LHCN-M2 (cell line): ENCODE results near the gene APOB. TPM values are rescaled to one million over a fixed set of nuclear protein-coding genes. Genes with fewer than 3 reads are reported as not detected.

Source experiments
- DNase-seq: peaks from one replicate; pipeline ENCODE4 v3.0.0-alpha.2; 2012; ENCODE audit warnings: low read depth
- total RNA-seq: library from RNA; depleted of rRNA; stranded (reverse); fragments of >200 nt; gene quantifications from 2 replicates; pipeline ENCODE4 v1.2.3, GENCODE V29; 2014

APOB gene
- total RNA-seq, 1 experiment from 2014 or later, result not detected

DNA sequence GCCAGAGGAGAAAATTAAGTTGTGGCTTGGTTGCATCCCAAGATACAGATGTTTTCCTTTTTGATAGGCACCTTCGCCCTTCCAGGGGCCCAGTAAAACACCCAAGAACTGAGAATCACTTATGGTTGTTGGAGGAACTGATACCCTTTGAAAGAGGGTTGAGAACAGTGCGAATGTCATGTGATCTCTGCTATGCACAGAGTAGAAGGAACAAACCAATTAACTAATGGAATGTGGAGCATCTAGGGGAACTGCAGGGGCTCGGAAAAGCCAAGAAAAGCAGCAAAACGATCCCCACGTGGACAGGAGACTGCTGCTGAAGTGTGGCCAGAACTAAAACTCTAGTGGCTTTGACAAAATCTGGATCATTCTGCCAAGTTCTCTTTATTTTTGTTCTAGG is 58.8 kb downstream of the APOB start:
- no peak for DNase-seq

DNA sequence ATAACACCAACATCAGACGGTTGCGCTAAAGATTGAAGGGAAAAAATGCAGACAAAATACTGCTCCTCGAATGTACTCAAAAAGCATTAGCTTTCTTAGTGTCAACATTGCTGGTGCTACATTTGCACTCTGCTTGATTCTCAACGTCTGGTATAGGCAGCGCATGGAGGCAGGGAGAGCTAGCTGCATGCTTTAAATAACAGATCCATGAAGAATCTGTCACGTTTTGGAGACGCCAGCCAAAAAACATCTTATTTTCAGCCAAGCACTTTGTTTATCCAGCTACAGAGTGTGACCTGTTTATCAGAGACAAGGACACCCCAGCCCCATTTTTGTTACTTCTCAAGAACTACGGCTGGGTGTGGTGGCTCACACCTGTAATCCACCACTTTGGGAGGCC is 59.5 kb downstream of the APOB start:
- DNase-seq, result no peak

DNA sequence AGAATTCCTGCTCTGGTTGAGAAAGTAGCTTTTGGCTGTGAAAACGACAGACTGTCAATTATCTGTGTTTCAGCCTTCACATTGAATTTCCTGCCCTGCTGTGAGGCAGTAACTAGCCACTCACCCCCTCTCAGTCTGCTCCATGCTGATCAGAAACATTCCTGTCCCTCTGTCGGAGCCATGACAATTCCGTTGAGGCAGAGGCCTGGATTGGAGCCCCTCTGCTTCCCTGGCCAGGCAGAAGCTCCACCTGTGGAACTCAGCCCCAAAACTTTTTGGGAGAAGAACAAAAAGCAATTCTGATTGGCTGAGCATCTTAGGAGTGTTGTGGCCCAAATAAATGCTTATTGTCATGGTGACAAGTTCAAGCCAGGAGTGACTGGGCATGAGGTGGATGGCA is 60.0 kb downstream of the APOB start:
- no peak for DNase-seq

DNA sequence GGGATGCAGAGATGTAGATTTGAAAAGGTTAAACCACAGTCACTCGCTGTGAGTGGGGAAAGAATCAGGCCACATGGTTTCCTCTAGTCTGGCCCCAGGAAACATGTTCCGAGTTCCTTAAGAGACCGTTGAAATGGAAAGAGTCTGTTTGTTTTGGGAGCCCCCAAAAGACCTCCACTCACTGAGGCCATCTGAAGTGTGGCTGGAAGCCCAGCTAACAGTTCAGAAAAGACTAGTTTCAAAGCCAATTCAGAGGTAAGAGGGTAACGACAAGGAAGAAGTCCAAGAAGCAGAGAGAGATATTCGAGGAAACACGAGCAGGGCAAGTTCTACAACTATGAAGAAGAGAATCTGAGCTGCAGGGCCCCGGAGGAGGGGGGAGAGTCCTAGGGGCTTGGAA is 61.0 kb downstream of the APOB start:
- no peak for DNase-seq

DNA sequence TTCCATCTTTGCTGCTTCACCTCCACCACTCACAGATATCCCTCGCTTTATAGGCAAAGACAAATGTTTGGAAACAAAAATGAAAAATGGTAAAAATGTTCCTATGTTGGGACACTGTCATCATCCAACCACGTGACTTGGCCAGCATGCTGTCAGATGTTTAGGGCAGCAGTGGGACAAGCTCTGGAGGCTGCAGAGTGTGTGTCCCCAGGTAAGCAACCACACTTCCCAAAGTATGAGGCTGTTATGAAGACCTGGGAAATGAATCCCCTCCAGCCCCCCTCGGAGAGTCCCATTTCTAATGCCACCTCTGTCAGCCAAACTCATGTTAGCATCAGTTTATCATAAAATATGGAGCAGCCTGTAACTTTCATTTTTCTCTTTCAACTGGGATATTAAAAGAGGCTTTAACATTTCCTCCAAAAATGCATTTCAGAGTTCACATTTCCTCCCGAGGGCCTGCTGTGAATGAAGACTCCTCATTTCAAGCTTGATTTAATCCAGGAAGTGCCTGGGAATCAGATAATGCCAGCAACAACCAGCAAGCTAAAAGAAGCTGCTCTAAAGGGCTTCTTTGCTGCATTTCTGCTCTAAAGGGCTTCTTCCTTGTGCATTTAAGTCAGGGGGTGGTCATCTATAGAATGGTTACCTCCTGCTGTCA is 66.2 kb downstream of the APOB start:
- DNase-seq, result no peak

GRCh38 chr2:20976527-20976926 is 67.3 kb downstream of the APOB start:
- DNase-seq, result no peak

DNA sequence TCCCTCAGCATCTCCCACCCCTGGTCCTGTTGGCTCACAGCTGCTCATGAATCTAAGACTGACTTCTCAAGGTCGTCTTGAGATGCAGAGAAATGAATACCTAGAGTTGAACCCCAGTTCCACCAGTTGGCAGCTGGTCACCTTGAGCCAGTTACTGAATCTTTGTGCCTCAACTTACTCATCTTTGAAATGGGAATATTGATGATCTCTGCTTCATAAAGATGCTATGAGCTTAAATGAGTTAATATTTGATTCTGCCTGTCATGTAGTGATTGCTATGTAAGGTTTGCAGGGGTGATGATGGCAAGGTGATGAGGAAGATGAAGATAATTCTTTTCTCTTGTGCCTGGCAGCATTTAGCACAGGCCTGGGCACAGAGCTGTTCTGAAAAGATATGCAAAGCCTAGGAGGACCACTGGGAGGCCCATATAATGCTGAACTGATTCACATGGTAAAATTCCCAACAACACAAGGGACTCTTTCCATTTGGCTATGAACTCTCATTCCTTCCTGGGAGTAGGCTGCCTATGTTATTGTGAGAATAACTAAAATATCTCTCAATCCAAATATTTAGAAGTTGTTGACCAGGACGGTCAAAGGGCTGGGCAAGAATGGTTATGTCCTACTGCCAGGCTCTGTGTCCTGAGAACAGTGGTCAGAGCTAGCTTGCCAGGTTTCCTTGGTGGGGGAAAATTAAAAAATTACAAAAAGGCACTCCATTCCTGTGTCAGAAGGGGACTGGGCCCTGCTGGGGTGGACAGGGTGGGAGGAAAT is 70.9 kb downstream of the APOB start:
- DNase-seq, result no peak

- no peak for DNase-seq
Observed at GRCh38 chr2:20972110-20972509, 71.8 kb downstream of the APOB start.

GRCh38 chr2:20970068-20970467 is 73.8 kb downstream of the APOB start:
- no peak for DNase-seq

DNA sequence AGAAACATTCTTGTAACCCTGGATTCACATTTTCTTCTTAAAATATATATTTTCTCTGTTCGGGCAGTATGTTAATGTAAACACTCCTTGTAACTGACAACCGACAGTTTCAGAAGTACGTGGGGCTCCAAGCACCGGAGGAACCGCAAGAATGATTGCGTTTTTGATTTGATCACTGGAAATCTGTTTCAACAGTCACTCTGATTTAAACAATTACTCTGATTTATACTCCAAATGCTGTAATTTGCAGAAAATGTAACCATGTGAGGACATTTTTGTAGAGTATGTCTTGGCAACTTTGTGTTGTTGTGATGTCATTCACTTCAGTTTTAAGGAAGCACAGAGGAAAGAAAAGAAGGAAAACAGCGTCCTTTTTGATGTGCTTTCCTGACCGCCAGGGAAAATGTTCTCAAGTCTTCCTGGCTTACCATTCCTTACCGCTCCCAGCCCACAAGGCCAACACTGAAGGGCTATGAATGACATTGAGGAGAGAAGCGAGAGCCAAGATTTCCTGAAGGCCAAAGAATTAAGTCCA is 77.7 kb downstream of the APOB start:
- DNase-seq, result no peak

DNA sequence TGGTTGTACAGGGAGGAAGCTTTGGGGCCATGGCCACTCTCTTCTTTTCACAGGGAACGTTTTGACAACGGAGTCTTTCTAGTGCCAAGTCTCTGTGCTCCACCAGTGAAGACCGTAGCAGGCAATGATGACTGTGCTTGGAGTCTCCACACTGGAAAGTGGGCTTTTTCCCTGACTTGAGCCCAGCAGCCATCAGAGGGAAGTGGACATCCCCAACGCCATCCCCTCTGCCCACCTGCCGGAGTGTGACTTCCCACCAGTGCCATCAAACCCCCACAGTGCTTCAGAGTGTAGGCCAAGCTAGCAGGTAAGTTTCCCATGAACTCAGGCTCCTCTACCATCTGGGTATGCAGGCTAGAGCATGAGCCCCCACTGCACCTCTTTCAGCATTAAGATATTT is 78.7 kb downstream of the APOB start:
- DNase-seq, result no peak

DNA sequence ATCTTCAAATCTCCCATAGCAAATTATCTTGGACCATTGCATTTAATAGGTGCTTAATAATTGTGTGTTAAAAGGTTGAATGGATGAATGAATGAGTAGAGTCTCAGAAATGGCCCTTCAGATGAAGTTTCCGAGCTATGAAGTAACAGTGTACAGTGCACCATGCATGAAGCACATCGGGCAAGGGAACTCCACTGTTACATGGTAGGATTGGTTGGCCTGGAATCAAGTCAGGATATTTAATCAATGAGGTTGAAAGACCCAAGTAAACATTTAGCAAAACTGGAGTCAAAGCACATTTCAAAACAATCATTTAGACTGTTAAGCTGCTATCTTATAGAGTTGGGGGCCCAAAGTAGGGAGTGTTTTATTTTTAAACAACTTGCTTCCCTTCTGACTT is 80.0 kb downstream of the APOB start:
- DNase-seq, result no peak

GRCh38 chr2:20962939-20963557 is 80.8 kb downstream of the APOB start:
- DNase-seq, result peak; percentile 55

DNA sequence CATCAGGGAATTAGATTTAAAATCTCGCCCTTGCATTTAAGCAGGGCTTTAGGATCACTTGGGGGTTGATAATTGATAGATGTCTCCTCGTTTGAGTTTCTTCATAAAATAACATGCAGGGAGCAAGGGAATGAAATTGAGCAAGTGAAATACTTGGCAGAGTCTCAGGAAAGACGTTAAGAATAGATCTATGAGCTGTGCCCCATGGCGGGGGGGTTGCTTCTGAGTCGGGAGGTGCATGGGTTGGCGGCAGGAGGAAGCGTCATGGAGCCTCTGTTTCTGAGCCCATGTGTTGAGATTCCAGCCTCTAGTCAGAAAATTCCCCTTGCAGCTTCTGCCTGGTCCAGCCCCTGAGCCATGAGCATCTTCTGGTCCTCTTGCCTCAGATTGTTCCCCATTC is 82.0 kb downstream of the APOB start:
- DNase-seq, result no peak

GRCh38 chr2:20960003-20960402 is 83.9 kb downstream of the APOB start:
- DNase-seq, result peak; percentile 1

- DNase-seq, result no peak
Observed at GRCh38 chr2:20959252-20959651, 84.6 kb downstream of the APOB start.

DNA sequence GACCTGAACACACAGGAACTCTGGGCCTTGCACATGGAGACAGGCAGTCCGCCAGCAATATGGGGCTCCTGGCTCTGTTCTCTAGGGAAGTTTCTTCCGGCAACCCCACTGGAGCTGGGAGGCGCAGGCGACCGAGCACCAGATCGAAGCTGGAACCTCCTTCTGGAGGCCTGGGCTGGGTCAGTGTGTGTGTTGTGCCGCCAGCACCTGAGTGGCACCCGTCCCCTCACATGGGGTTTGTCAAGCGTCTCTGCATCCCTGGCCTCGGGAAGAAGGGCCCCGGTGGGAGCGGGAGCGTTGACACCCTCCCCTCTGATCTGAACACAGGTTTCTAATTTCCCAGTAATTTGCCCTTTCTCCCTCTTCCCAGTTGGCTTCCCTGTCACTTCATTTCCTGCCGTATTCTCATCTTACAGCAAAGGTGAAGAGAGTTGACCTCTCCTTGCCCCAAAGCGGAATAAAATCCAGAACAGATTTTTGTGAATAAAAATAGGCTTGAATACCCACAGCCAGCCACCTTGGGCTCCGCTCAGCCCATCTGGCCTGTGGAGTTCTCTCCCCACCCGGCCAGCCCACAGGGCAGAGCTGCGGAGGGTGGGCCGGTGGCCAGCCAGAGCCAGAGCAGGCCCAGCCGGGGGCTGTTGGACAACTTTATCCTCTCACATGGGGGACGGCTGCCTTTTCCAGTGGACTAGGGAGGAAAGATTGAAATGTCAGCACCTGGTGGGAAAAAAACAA is 85.9 kb downstream of the APOB start:
- DNase-seq, result no peak

GRCh38 chr2:20955277-20956026 is 88.4 kb downstream of the APOB start:
- DNase-seq, result no peak

DNA sequence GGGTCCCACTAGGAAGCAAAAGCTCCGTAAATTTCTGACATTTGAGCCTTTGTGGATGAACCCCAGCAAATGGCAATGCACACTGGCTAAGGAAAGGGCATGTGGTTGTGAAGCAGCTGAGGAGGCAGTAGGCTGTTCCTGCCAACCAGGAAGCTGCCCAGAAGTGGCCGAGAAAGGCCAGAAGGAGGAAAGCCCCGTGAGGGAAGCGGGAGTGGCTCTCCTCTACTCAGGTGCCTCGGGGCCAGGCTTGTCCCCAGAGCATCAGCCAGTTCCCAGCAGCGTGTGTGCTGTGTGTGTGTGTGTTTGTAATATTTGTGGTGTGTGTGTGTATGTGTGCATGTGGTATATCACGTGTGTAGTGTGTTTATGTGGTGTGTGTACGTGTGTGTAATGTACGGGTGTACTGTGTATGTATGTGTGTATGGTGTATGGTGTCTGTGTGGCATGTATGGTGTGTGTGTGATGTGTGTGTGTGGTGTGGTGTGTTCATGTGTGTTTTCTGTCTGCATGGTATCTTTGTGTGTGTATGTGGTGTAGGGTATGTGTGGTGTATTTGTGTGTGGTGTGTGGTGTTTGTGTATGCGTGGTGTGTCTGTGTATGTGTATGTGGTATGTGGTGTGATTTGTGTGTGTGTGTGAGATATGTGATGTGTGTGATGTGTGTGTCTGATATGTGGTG is 90.6 kb downstream of the APOB start:
- DNase-seq, result no peak
